ENCODE measurements around the gene FAM110A. TPM values are rescaled to one million over a fixed set of nuclear protein-coding genes. Genes with fewer than 3 reads are reported as not detected.

FAM110A gene
- total RNA-seq, 1 donor from 2014 or later: 9.7 TPM

GRCh38 chr20:821731-822065, 11.8 kb upstream of the FAM110A start:
- Histone ChIP-seq H3K27ac (no peak overlapping the region), H3K4me3 (no peak overlapping the region), H3K9me3 (no peaks in the 10 kb centered on the region), H3K4me1 (no peaks in the 10 kb centered on the region), H3K27me3 (no peaks in the 10 kb centered on the region), H3K36me3 (no peaks in the 10 kb centered on the region)
- DNase-seq (ENCODE audit: low spot score in 2 of 2): peak in 1 of 2 donors; percentile 19
- intact Hi-C loops (cut with DNase I): no loop called here
- TF ChIP-seq CTCF (IDR thresholded peaks at IDR 0.05): no peak

- H3K36me3 ChIP-seq: no peaks in the 10 kb centered on the region
- H3K9me3 ChIP-seq: no peaks in the 10 kb centered on the region
- DNase-seq (ENCODE audit: low spot score in 2 of 2): peak in 1 of 2 donors; percentile 58
- no peak overlapping the region for H3K27ac ChIP-seq
- no peak overlapping the region for H3K4me3 ChIP-seq
- no peaks in the 10 kb centered on the region for H3K27me3 ChIP-seq
- intact Hi-C loops (cut with DNase I): no loop called here
- no peaks in the 10 kb centered on the region for H3K4me1 ChIP-seq
- no peak for TF ChIP-seq CTCF (IDR thresholded peaks at IDR 0.05)
These were observed 10.6 kb upstream of the FAM110A start for GRCh38 chr20:822651-823573.

- intact Hi-C loops (cut with DNase I): no loop called here
- TF ChIP-seq CTCF (IDR thresholded peaks at IDR 0.05): no peak
These were observed 10.0 kb upstream of the FAM110A start for GRCh38 chr20:823574-823902.

GRCh38 chr20:824490-824889, 9.0 kb upstream of the FAM110A start:
- H3K27me3 ChIP-seq: no peaks in the 10 kb centered on the region
- H3K9me3 ChIP-seq: no peaks in the 10 kb centered on the region
- no peaks in the 10 kb centered on the region for H3K4me1 ChIP-seq
- H3K36me3 ChIP-seq: no peaks in the 10 kb centered on the region
- intact Hi-C loops (cut with DNase I): no loop called here
- no peak overlapping the region for H3K4me3 ChIP-seq
- TF ChIP-seq CTCF (IDR thresholded peaks at IDR 0.05): no peak
- DNase-seq (ENCODE audit: low spot score in 2 of 2): no peak
- no peak overlapping the region for H3K27ac ChIP-seq

More at GRCh38 chr20:823574-823902, 10.0 kb upstream of the FAM110A start:
- H3K9me3 ChIP-seq: no peaks in the 10 kb centered on the region
- H3K27me3 ChIP-seq: no peaks in the 10 kb centered on the region
- H3K4me1 ChIP-seq: no peaks in the 10 kb centered on the region
- no peak overlapping the region for H3K27ac ChIP-seq
- H3K36me3 ChIP-seq: no peaks in the 10 kb centered on the region
- DNase-seq (ENCODE audit: low spot score in 2 of 2): no peak
- no peak overlapping the region for H3K4me3 ChIP-seq

- intact Hi-C loops (cut with DNase I): no loop called here
- Histone ChIP-seq H3K4me1 (no peaks in the 10 kb centered on the region), H3K36me3 (no peaks in the 10 kb centered on the region), H3K27ac (no peak overlapping the region), H3K27me3 (no peaks in the 10 kb centered on the region), H3K4me3 (no peak overlapping the region), H3K9me3 (no peaks in the 10 kb centered on the region)
- peak in 1 of 2 donors; percentile 47 for DNase-seq (ENCODE audit: low spot score in 2 of 2)
- TF ChIP-seq CTCF (IDR thresholded peaks at IDR 0.05): no peak
These were observed 8.6 kb upstream of the FAM110A start for GRCh38 chr20:824916-825315.
